ENCODE data around the gene PCBD1.

DNA sequence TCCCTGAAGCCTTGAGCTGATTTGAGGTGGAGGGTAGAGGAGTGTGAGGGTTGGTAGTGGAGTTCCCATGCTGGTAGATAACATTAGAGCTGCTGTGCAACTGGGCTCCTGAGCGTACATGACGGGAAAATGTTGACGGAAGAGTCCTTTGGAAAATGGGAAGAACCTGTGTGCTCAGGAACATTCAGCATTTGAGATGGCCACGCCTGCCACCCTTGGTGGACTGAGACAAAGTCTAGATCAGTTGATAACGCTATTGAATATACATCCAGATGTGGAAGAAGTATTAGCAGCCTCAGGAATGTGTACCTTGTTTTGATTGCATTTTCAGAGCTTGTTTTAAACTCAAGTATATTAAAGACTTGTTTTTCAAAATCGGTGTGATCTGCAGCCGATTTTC is 16.1 kb downstream of the PCBD1 start:
- no peak for TF ChIP-seq CTCF (IDR thresholded peaks at IDR 0.05; ENCODE audit: insufficient read depth, low read depth, low read length)
- no peak for TF ChIP-seq EZH2 (IDR thresholded peaks at IDR 0.05; ENCODE audit: insufficient read depth, low read length)
